Ovary (tissue), 3 donors: ENCODE data around the gene FGFRL1.

Experiments
- CTCF ChIP-seq, 3 donors: fragments of 450-650 bp in 2 of 3; fragments of 200-600 bp in 1 of 3; IDR thresholded peaks; one replicate each; pipeline versions ENCODE4 v1.5.1 to v1.8.0; 2016 to 2022; ENCODE audit warnings: antibody characterized with exemption in 3 of 3, mild to moderate bottlenecking in 1 of 3
- EP300 ChIP-seq: sonication (generic); formaldehyde crosslinking; IDR thresholded peaks from one replicate; pipeline ENCODE4 v1.6.1; 2017; ENCODE audit warnings: antibody characterized with exemption
- POLR2A ChIP-seq: fragments of 450-650 bp; IDR thresholded peaks from one replicate; pipeline ENCODE4 v1.6.1; 2017; ENCODE audit warnings: antibody characterized with exemption, mild to moderate bottlenecking, moderate library complexity
- donor health status: DM: no; HTN: no; CAD: no.

- TF ChIP-seq POLR2A (no peak), CTCF (IDR thresholded peaks at IDR 0.05) (no peak), EP300 (no peak)
Observed at GRCh38 chr4:1035510-1035909, 24.1 kb downstream of the FGFRL1 start.
